ENCODE data around the gene DYRK4.

DYRK4 gene

DNA sequence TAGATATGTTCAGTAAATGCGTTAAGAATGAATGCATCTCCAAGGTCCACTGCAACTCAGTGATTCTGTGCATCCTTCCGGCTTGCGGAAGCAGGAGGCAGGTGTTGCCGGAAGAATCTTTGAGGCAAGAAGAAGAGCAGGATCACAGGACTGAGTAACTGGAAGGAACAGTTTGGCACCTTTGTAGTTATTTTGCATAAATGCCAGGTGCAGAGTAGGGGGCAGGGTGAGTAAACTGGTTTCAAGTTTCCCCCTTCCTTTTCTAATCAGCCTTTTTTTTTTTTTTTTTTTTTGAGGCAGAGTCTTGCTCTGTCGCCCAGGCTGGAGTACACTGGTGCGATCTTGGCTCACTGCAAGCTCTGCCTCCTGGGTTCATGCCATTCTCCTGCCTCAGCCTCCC lies 22.3 kb downstream of the DYRK4 start:
- H2BK5ac ChIP-seq (ENCODE audit: low read length): no peak overlapping the region
- H4K5ac ChIP-seq (ENCODE audit: low read length): no peak overlapping the region
- H4K8ac ChIP-seq (ENCODE audit: low read depth, low read length): no peak overlapping the region
- H3K27ac ChIP-seq (ENCODE audit: low read depth, low read length): no peak overlapping the region
- H3K4me2 ChIP-seq (ENCODE audit: low read length): no peak overlapping the region
- H3K4me1 ChIP-seq (ENCODE audit: control insufficient read depth, low read depth, low read length): no peaks in the 10 kb centered on the region
- H3K18ac ChIP-seq (ENCODE audit: low read length): no peak overlapping the region
- DNase-seq: no peak
- no peak overlapping the region for H3K4ac ChIP-seq (ENCODE audit: low read depth, low read length)
- no peak overlapping the region for H2AK5ac ChIP-seq (ENCODE audit: low read length)
- no peaks in the 10 kb centered on the region for H3K79me2 ChIP-seq (ENCODE audit: control insufficient read depth, insufficient read depth, low read length)
- H3K79me1 ChIP-seq (ENCODE audit: low read length): no peaks in the 10 kb centered on the region
- H3K9ac ChIP-seq (ENCODE audit: low read length): no peak overlapping the region
- H2BK120ac ChIP-seq (ENCODE audit: low read depth, low read length): no peak overlapping the region
- no peaks in the 10 kb centered on the region for H3K36me3 ChIP-seq (ENCODE audit: control insufficient read depth, insufficient read depth, low read length)
- no peaks in the 10 kb centered on the region for H3K27me3 ChIP-seq (ENCODE audit: insufficient read depth, low read length, poor library complexity)
- no peak overlapping the region for H3K56ac ChIP-seq (ENCODE audit: low read length)
- no peak overlapping the region for H2BK15ac ChIP-seq (replicated peaks; ENCODE audit: low read depth)
- no peak overlapping the region for H3K4me3 ChIP-seq (ENCODE audit: low read length)
- no CpG with 5 or more reads among the region's 6 CpGs for WGBS (ENCODE audit: extremely low coverage, insufficient coverage, low lambda C conversion rate)
- H3K23ac ChIP-seq (ENCODE audit: low read length): no peak overlapping the region

DNA sequence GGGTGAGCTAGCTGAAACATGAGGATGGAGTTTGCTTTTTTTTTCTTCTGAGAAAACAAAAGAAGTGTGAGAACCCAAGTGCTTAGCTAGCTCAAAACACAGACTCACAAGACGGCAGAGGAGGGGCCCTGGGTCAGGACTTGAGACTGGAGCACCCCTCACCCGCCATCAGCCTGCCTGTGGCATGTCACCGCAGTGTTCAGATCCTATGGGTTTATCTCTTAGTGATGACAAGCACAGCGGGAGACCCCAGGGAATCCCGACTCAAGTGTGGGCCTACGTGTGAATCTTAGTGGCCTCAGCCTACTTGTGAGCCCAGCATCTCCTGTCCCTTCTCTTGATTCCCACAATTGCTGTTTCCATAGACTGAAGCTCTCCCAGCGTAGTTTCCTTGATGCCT lies 22.9 kb downstream of the DYRK4 start:
- H2AK5ac ChIP-seq (ENCODE audit: low read length): no peak overlapping the region
- H3K4me2 ChIP-seq (ENCODE audit: low read length): no peak overlapping the region
- H2BK5ac ChIP-seq (ENCODE audit: low read length): no peak overlapping the region
- no peak overlapping the region for H4K5ac ChIP-seq (ENCODE audit: low read length)
- no peak overlapping the region for H2BK120ac ChIP-seq (ENCODE audit: low read depth, low read length)
- no peak overlapping the region for H3K18ac ChIP-seq (ENCODE audit: low read length)
- WGBS (ENCODE audit: extremely low coverage, insufficient coverage, low lambda C conversion rate): no CpG with 5 or more reads among the region's 7 CpGs
- H3K79me2 ChIP-seq (ENCODE audit: control insufficient read depth, insufficient read depth, low read length): no peaks in the 10 kb centered on the region
- no peak overlapping the region for H2BK15ac ChIP-seq (replicated peaks; ENCODE audit: low read depth)
- H3K4me1 ChIP-seq (ENCODE audit: control insufficient read depth, low read depth, low read length): no peaks in the 10 kb centered on the region
- H3K27me3 ChIP-seq (ENCODE audit: insufficient read depth, low read length, poor library complexity): no peaks in the 10 kb centered on the region
- H3K79me1 ChIP-seq (ENCODE audit: low read length): no peaks in the 10 kb centered on the region
- no peak overlapping the region for H3K4ac ChIP-seq (ENCODE audit: low read depth, low read length)
- no peak overlapping the region for H3K23ac ChIP-seq (ENCODE audit: low read length)
- H3K27ac ChIP-seq (ENCODE audit: low read depth, low read length): no peak overlapping the region
- no peak overlapping the region for H3K4me3 ChIP-seq (ENCODE audit: low read length)
- DNase-seq: peak; percentile 27
- no peak overlapping the region for H4K8ac ChIP-seq (ENCODE audit: low read depth, low read length)
- H3K56ac ChIP-seq (ENCODE audit: low read length): no peak overlapping the region
- H3K36me3 ChIP-seq (ENCODE audit: control insufficient read depth, insufficient read depth, low read length): no peaks in the 10 kb centered on the region
- H3K9ac ChIP-seq (ENCODE audit: low read length): no peak overlapping the region

DNA sequence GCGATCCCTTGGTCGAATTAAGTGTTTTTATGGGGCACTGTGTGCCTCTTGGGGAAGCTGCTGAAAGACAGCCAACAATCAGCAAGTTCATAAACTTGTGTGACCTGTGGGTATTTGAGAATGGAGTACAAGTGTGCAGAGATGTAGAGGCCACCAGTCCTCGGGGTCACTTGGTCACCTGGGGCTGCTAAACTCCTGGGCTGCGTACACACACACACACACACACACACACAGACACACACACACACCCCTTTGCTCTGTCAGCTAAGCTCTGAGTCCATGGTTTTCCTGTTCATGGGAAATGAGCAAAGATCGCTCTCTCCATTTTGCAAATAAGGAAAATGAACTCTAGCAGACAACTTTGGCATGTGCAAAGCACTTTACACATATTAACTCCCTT lies 24.5 kb downstream of the DYRK4 start:
- no peak overlapping the region for H4K8ac ChIP-seq (ENCODE audit: low read depth, low read length)
- no peaks in the 10 kb centered on the region for H3K79me2 ChIP-seq (ENCODE audit: control insufficient read depth, insufficient read depth, low read length)
- H3K23ac ChIP-seq (ENCODE audit: low read length): no peak overlapping the region
- H2AK5ac ChIP-seq (ENCODE audit: low read length): no peak overlapping the region
- H2BK120ac ChIP-seq (ENCODE audit: low read depth, low read length): no peak overlapping the region
- H3K4me2 ChIP-seq (ENCODE audit: low read length): no peak overlapping the region
- H3K4me3 ChIP-seq (ENCODE audit: low read length): no peak overlapping the region
- H2BK15ac ChIP-seq (replicated peaks; ENCODE audit: low read depth): no peak overlapping the region
- no CpG with 5 or more reads among the region's 5 CpGs for WGBS (ENCODE audit: extremely low coverage, insufficient coverage, low lambda C conversion rate)
- DNase-seq: no peak
- H3K9ac ChIP-seq (ENCODE audit: low read length): no peak overlapping the region
- no peaks in the 10 kb centered on the region for H3K27me3 ChIP-seq (ENCODE audit: insufficient read depth, low read length, poor library complexity)
- no peak overlapping the region for H3K4ac ChIP-seq (ENCODE audit: low read depth, low read length)
- no peak overlapping the region for H2BK5ac ChIP-seq (ENCODE audit: low read length)
- no peak overlapping the region for H3K18ac ChIP-seq (ENCODE audit: low read length)
- H3K36me3 ChIP-seq (ENCODE audit: control insufficient read depth, insufficient read depth, low read length): no peaks in the 10 kb centered on the region
- H4K5ac ChIP-seq (ENCODE audit: low read length): no peak overlapping the region
- H3K56ac ChIP-seq (ENCODE audit: low read length): no peak overlapping the region
- H3K4me1 ChIP-seq (ENCODE audit: control insufficient read depth, low read depth, low read length): no peaks in the 10 kb centered on the region
- H3K79me1 ChIP-seq (ENCODE audit: low read length): no peaks in the 10 kb centered on the region
- H3K27ac ChIP-seq (ENCODE audit: low read depth, low read length): no peak overlapping the region

DNA sequence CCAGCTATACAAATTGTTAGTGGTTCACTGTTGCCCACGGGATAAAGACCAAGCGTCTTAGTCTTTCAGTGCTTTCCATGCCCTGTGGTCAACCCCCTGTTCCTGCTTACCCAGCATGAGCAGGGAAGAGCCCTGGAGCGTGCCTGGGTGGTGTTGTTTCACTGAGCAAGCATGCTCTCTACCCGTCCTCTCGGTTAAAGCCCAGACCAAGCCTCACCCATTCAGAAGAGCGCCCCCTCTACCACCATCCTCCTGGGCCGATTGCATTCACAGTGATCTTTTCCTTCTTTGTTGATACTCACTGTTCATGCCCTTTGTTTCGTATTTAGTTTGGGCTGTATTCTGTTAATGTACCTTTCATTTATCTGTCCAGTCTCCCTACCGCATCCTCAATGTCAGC lies 25.1 kb downstream of the DYRK4 start:
- Histone ChIP-seq H3K23ac (ENCODE audit: low read length) (no peak overlapping the region), H3K4ac (ENCODE audit: low read depth, low read length) (no peak overlapping the region), H4K5ac (ENCODE audit: low read length) (no peak overlapping the region), H3K79me2 (ENCODE audit: control insufficient read depth, insufficient read depth, low read length) (no peaks in the 10 kb centered on the region), H3K36me3 (ENCODE audit: control insufficient read depth, insufficient read depth, low read length) (no peaks in the 10 kb centered on the region), H2BK5ac (ENCODE audit: low read length) (no peak overlapping the region), H3K79me1 (ENCODE audit: low read length) (no peaks in the 10 kb centered on the region), H3K4me2 (ENCODE audit: low read length) (no peak overlapping the region), H2BK120ac (ENCODE audit: low read depth, low read length) (no peak overlapping the region), H3K18ac (ENCODE audit: low read length) (no peak overlapping the region), H3K4me3 (ENCODE audit: low read length) (no peak overlapping the region), H3K9ac (ENCODE audit: low read length) (no peak overlapping the region), H3K27ac (ENCODE audit: low read depth, low read length) (no peak overlapping the region), H2AK5ac (ENCODE audit: low read length) (no peak overlapping the region), H3K27me3 (ENCODE audit: insufficient read depth, low read length, poor library complexity) (no peaks in the 10 kb centered on the region), H3K4me1 (ENCODE audit: control insufficient read depth, low read depth, low read length) (no peaks in the 10 kb centered on the region), H2BK15ac (replicated peaks; ENCODE audit: low read depth) (no peak overlapping the region), H4K8ac (ENCODE audit: low read depth, low read length) (no peak overlapping the region), H3K56ac (ENCODE audit: low read length) (no peak overlapping the region)
- DNase-seq: peak; percentile 57
- no CpG with 5 or more reads among the region's 9 CpGs for WGBS (ENCODE audit: extremely low coverage, insufficient coverage, low lambda C conversion rate)

DNA sequence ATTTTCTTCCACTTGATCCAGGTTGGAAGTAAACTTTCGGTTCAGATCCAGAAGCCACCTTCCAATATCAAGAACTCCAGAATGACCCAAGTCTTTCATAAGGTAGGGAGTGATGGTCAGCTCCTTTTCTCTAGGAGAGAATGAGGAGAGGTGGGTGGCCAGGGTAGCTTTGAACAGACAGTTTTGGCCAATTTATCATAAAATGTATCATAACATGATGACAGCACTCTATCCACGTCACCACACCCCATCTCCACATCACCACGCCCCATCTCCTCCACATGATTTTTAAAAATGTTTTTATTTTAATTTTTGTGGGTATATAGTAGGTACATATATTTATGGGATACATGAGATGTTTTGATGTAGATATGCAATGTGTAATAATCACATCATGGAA lies 26.9 kb downstream of the DYRK4 start:
- Histone ChIP-seq H3K79me2 (ENCODE audit: control insufficient read depth, insufficient read depth, low read length) (no peaks in the 10 kb centered on the region), H2BK5ac (ENCODE audit: low read length) (no peak overlapping the region), H3K56ac (ENCODE audit: low read length) (no peak overlapping the region), H2BK15ac (replicated peaks; ENCODE audit: low read depth) (no peak overlapping the region), H2AK5ac (ENCODE audit: low read length) (no peak overlapping the region), H3K23ac (ENCODE audit: low read length) (no peak overlapping the region), H3K27me3 (ENCODE audit: insufficient read depth, low read length, poor library complexity) (no peaks in the 10 kb centered on the region), H4K5ac (ENCODE audit: low read length) (no peak overlapping the region), H3K79me1 (ENCODE audit: low read length) (no peaks in the 10 kb centered on the region), H3K36me3 (ENCODE audit: control insufficient read depth, insufficient read depth, low read length) (no peaks in the 10 kb centered on the region), H3K4me3 (ENCODE audit: low read length) (no peak overlapping the region), H3K4ac (ENCODE audit: low read depth, low read length) (no peak overlapping the region), H3K4me1 (ENCODE audit: control insufficient read depth, low read depth, low read length) (no peaks in the 10 kb centered on the region), H3K27ac (ENCODE audit: low read depth, low read length) (no peak overlapping the region), H2BK120ac (ENCODE audit: low read depth, low read length) (no peak overlapping the region), H3K18ac (ENCODE audit: low read length) (no peak overlapping the region), H3K4me2 (ENCODE audit: low read length) (no peak overlapping the region), H3K9ac (ENCODE audit: low read length) (no peak overlapping the region), H4K8ac (ENCODE audit: low read depth, low read length) (no peak overlapping the region)
- WGBS (ENCODE audit: extremely low coverage, insufficient coverage, low lambda C conversion rate): 100% methylated on average over 2 of the region's 3 CpGs
- DNase-seq: no peak

DNA sequence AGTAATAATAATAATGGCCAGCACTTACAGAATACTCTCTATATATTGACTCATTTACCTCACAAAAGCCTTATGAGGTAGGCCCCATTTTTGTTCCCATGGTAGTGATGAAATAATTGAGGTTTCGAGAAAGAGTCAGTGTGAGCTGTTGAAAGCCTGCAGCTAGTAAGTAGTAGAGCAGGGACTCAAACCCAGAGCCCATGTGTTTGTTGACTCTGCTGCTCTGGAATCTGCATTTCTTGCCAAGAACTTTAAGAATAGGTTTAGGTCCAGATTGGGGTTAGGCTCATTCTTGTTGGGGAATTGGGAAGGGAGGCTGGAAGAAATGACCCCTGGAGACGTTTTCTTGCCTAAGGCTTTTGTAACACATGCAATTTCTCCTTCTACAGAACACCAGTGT lies 27.9 kb downstream of the DYRK4 start:
- no peak for DNase-seq
- no peak overlapping the region for H3K4me3 ChIP-seq (ENCODE audit: low read length)
- no peak overlapping the region for H3K9ac ChIP-seq (ENCODE audit: low read length)
- H3K4me1 ChIP-seq (ENCODE audit: control insufficient read depth, low read depth, low read length): no peaks in the 10 kb centered on the region
- no peak overlapping the region for H2BK5ac ChIP-seq (ENCODE audit: low read length)
- H3K27ac ChIP-seq (ENCODE audit: low read depth, low read length): no peak overlapping the region
- H4K5ac ChIP-seq (ENCODE audit: low read length): no peak overlapping the region
- no peak overlapping the region for H2AK5ac ChIP-seq (ENCODE audit: low read length)
- H3K36me3 ChIP-seq (ENCODE audit: control insufficient read depth, insufficient read depth, low read length): no peaks in the 10 kb centered on the region
- H3K4ac ChIP-seq (ENCODE audit: low read depth, low read length): no peak overlapping the region
- H3K79me2 ChIP-seq (ENCODE audit: control insufficient read depth, insufficient read depth, low read length): no peaks in the 10 kb centered on the region
- H2BK15ac ChIP-seq (replicated peaks; ENCODE audit: low read depth): no peak overlapping the region
- H3K79me1 ChIP-seq (ENCODE audit: low read length): no peaks in the 10 kb centered on the region
- H3K27me3 ChIP-seq (ENCODE audit: insufficient read depth, low read length, poor library complexity): no peaks in the 10 kb centered on the region
- H3K4me2 ChIP-seq (ENCODE audit: low read length): no peak overlapping the region
- H4K8ac ChIP-seq (ENCODE audit: low read depth, low read length): no peak overlapping the region
- WGBS (ENCODE audit: extremely low coverage, insufficient coverage, low lambda C conversion rate): no CpG with 5 or more reads among the region's 2 CpGs
- no peak overlapping the region for H2BK120ac ChIP-seq (ENCODE audit: low read depth, low read length)
- no peak overlapping the region for H3K23ac ChIP-seq (ENCODE audit: low read length)
- H3K18ac ChIP-seq (ENCODE audit: low read length): no peak overlapping the region
- no peak overlapping the region for H3K56ac ChIP-seq (ENCODE audit: low read length)

All from mesendoderm (in vitro differentiated cells).